HEK293 (cell line): ENCODE results near the gene DLX4.

Experiments
- CTCF ChIA-PET: fragments of 350-600 bp; formaldehyde crosslinking; extraction: SDS; loops from one replicate; lab custom pipeline; 2021; ENCODE audit warnings: antibody characterized with exemption; lab: Yijun Ruan, JAX
- POLR2A ChIA-PET: fragments of 300-600 bp; formaldehyde crosslinking; extraction: SDS; loops from one replicate; lab custom pipeline; 2020; ENCODE audit warnings: antibody characterized with exemption, inconsistent platforms; lab: Yijun Ruan, JAX
- H3K27ac ChIP-seq: fragments of 200-500 bp; sonication (Bioruptor generic); 2 replicates; pipeline ENCODE4 v1.5.1; 2014; ENCODE audit warnings: low read depth, low read length, control low read depth, inconsistent platforms; ENCODE audit errors: extremely low read depth
- H3K36me3 ChIP-seq, 2 experiments: fragments of 200-500 bp in 1 of 2; sonication (Bioruptor generic) in 1 of 2; 1 replicate in 1 of 2; 2 replicates in 1 of 2; pipeline ENCODE4 v1.5.1; 2014 to 2017; ENCODE audit warnings: inconsistent platforms in 2 of 2, low read length in 2 of 2; ENCODE audit not compliant: control insufficient read depth in 2 of 2, insufficient read depth in 1 of 2
- H3K4me1 ChIP-seq: fragments of 200-500 bp; sonication (Bioruptor generic); 2 replicates; pipeline ENCODE4 v1.5.1; 2014; ENCODE audit warnings: mild to moderate bottlenecking, low read length, inconsistent platforms; ENCODE audit not compliant: control insufficient read depth, insufficient read depth
- H3K4me3 ChIP-seq: 2 replicates; pipeline ENCODE4 v1.5.1; 2011; ENCODE audit warnings: low read depth, mild to moderate bottlenecking, control low read depth, low read length, moderate library complexity
- H3K9me3 ChIP-seq: fragments of 200-500 bp; sonication (Bioruptor generic); 2 replicates; pipeline ENCODE4 v1.5.1; 2014; ENCODE audit warnings: low read depth, low read length, inconsistent platforms; ENCODE audit not compliant: control insufficient read depth, insufficient read depth
- CTCF ChIP-seq: fragments of 450-650 bp; formaldehyde crosslinking; IDR thresholded peaks from 2 replicates; pipeline ENCODE4 v1.5.1; 2016; ENCODE audit warnings: missing biosample characterization, missing genetic modification characterization
- ELK4 ChIP-seq: IDR thresholded peaks from 2 replicates; pipeline ENCODE4 v1.6.1; 2011; ENCODE audit warnings: mild to moderate bottlenecking, low read depth, low read length, borderline replicate concordance
- GLI2 ChIP-seq: fragments of 450-650 bp; formaldehyde crosslinking; IDR thresholded peaks from 2 replicates; pipeline ENCODE4; 2017; ENCODE audit warnings: missing biosample characterization, missing genetic modification characterization, low read depth, borderline replicate concordance
- KLF1 ChIP-seq: fragments of 450-650 bp; formaldehyde crosslinking; IDR thresholded peaks from 2 replicates; pipeline ENCODE4 v1.5.1; 2016; ENCODE audit warnings: missing biosample characterization, missing genetic modification characterization
- MEIS1 ChIP-seq: sonication (generic); formaldehyde crosslinking; IDR thresholded peaks from 2 replicates; pipeline ENCODE4 v1.8.1; 2022; ENCODE audit warnings: missing genetic modification reagents, mild to moderate bottlenecking, borderline replicate concordance
- PRDM2 ChIP-seq: fragments of 450-650 bp; formaldehyde crosslinking; IDR thresholded peaks from 2 replicates; pipeline ENCODE4 v1.5.1; 2016; ENCODE audit warnings: missing biosample characterization, missing genetic modification characterization, borderline replicate concordance
- ZFP3 ChIP-seq: fragments of 450-650 bp; formaldehyde crosslinking; IDR thresholded peaks from 2 replicates; pipeline ENCODE4 v1.5.1; 2016; ENCODE audit warnings: low read depth, missing biosample characterization, missing genetic modification characterization
- ZNF138 ChIP-seq: fragments of 450-650 bp; formaldehyde crosslinking; IDR thresholded peaks from 2 replicates; pipeline ENCODE4 v1.5.1; 2016; ENCODE audit warnings: missing biosample characterization, missing genetic modification characterization, borderline replicate concordance
- ZNF155 ChIP-seq: fragments of 450-650 bp; formaldehyde crosslinking; IDR thresholded peaks from 2 replicates; pipeline ENCODE4 v1.5.1; 2016; ENCODE audit warnings: missing biosample characterization, missing genetic modification characterization
- ZNF2 ChIP-seq: fragments of 450-650 bp; formaldehyde crosslinking; IDR thresholded peaks from 2 replicates; pipeline ENCODE4 v1.5.1; 2016; ENCODE audit warnings: missing biosample characterization, missing genetic modification characterization
- ZNF239 ChIP-seq: fragments of 450-650 bp; formaldehyde crosslinking; IDR thresholded peaks from 2 replicates; pipeline ENCODE4 v1.5.1; 2016; ENCODE audit warnings: missing biosample characterization, missing genetic modification characterization
- ZNF280D ChIP-seq: fragments of 450-650 bp; formaldehyde crosslinking; IDR thresholded peaks from 2 replicates; pipeline ENCODE4 v1.5.1; 2016; ENCODE audit warnings: missing biosample characterization, missing genetic modification characterization
- ZNF341 ChIP-seq: fragments of 450-650 bp; formaldehyde crosslinking; IDR thresholded peaks from 2 replicates; pipeline ENCODE4; 2016; ENCODE audit warnings: low read depth, missing biosample characterization, missing genetic modification characterization
- ZNF366 ChIP-seq: fragments of 450-650 bp; formaldehyde crosslinking; conservative IDR thresholded peaks from 2 replicates; pipeline ENCODE4 v1.5.1; 2016; ENCODE audit warnings: missing biosample characterization, missing genetic modification characterization
- ZNF549 ChIP-seq: fragments of 450-650 bp; IDR thresholded peaks from 2 replicates; pipeline ENCODE4 v1.5.1; 2018; ENCODE audit warnings: missing biosample characterization, missing genetic modification characterization, mild to moderate bottlenecking, inconsistent platforms, moderate library complexity
- ZNF571 ChIP-seq: fragments of 450-650 bp; formaldehyde crosslinking; IDR thresholded peaks from 2 replicates; pipeline ENCODE4 v1.5.0; 2017; ENCODE audit warnings: missing biosample characterization, missing genetic modification characterization
- ZNF610 ChIP-seq: fragments of 450-650 bp; formaldehyde crosslinking; IDR thresholded peaks from 2 replicates; pipeline ENCODE4 v1.5.1; 2016; ENCODE audit warnings: missing biosample characterization, missing genetic modification characterization, borderline replicate concordance
- ZNF837 ChIP-seq: fragments of 450-650 bp; formaldehyde crosslinking; IDR thresholded peaks from 2 replicates; pipeline ENCODE4 v1.5.1; 2016; ENCODE audit warnings: missing biosample characterization, missing genetic modification characterization
- ZSCAN16 ChIP-seq: fragments of 450-650 bp; formaldehyde crosslinking; IDR thresholded peaks from 2 replicates; pipeline ENCODE4 v1.5.1; 2016; ENCODE audit warnings: missing biosample characterization, missing genetic modification characterization
- ZSCAN4 ChIP-seq: fragments of 450-650 bp; formaldehyde crosslinking; IDR thresholded peaks from 2 replicates; pipeline ENCODE4 v1.5.1; 2017; ENCODE audit warnings: missing biosample characterization, missing genetic modification characterization

The DLX4 gene

GRCh38 chr17:49930880-49931279 is 38.1 kb upstream of the DLX4 start:
- POLR2A ChIA-PET, result no interaction called here
- TF ChIP-seq ZNF138 (tag by site-specific recombination), result no peak
- no peak for TF ChIP-seq MEIS1
- no peak for TF ChIP-seq GLI2 (tag by site-specific recombination)
- TF ChIP-seq KLF1, result no peak
- TF ChIP-seq ZSCAN4 (tag by site-specific recombination), result no peak
- no peak for TF ChIP-seq ZNF366 (tag by site-specific recombination)
- no peak for TF ChIP-seq ZNF2 (tag by site-specific recombination)
- TF ChIP-seq ZNF837 (tag by site-specific recombination), result no peak
- TF ChIP-seq ZNF280D (tag by site-specific recombination), result no peak
- TF ChIP-seq ELK4, result no peak
- TF ChIP-seq ZNF549 (tag by site-specific recombination), result no peak
- TF ChIP-seq ZNF155 (tag by site-specific recombination), result no peak
- no peak for TF ChIP-seq ZFP3 (tag by site-specific recombination)
- no peak for TF ChIP-seq ZNF239 (tag by site-specific recombination)
- TF ChIP-seq ZNF610 (tag by site-specific recombination), result no peak
- no peak for TF ChIP-seq ZSCAN16 (tag by site-specific recombination)
- TF ChIP-seq CTCF (tag by site-specific recombination), result no peak
- H3K27ac ChIP-seq, result no peak overlapping the region
- CTCF ChIA-PET, result interaction anchor here (0.9 to 2.3 kb wide), 3 partner anchors 22 to 66 kb away, joined by 3 to 12 read pairs (median 5); no protein-coding TSS in a partner anchor
- H3K4me1 ChIP-seq, result no peaks in the 10 kb centered on the region
- no peaks in the 10 kb centered on the region for H3K9me3 ChIP-seq
- H3K36me3 ChIP-seq, result no peaks in the 10 kb centered on the region
- no peak overlapping the region for H3K4me3 ChIP-seq

- no peak overlapping the region for H3K27ac ChIP-seq
- POLR2A ChIA-PET, result no interaction called here
- TF ChIP-seq ZNF571 (tag by site-specific recombination) (no peak), ZNF341 (tag by site-specific recombination) (no peak), ZSCAN4 (tag by site-specific recombination) (no peak), PRDM2 (tag by site-specific recombination) (no peak)
These were observed 37.4 kb upstream of the DLX4 start for GRCh38 chr17:49931416-49932137.

More at GRCh38 chr17:49931416-49932137, 37.4 kb upstream of the DLX4 start:
- Histone ChIP-seq H3K4me3 (no peak overlapping the region), H3K4me1 (no peaks in the 10 kb centered on the region), H3K9me3 (no peaks in the 10 kb centered on the region), H3K36me3 (no peaks in the 10 kb centered on the region)
- CTCF ChIA-PET, result interaction anchor here (2.3 kb wide), 1 partner anchor 21 kb away, joined by 12 read pairs; no protein-coding TSS in a partner anchor
